SK-N-SH (cell line): ENCODE measurements around the gene NR3C1. TPM values are rescaled to one million over a fixed set of nuclear protein-coding genes. Genes with fewer than 3 reads are reported as not detected.
A peak's percentile ranks its signal among the peaks of the same experiment; 100 is the strongest.

ENCODE experiments used
- CTCF ChIA-PET: fragments of 300-600, 350-600 bp; formaldehyde crosslinking; extraction: SDS; loops from one replicate; lab custom pipeline; 2021; lab: Yijun Ruan, JAX
- POLR2A ChIA-PET: fragments of 350-600 bp; sonication (Branson Sonifier 250); formaldehyde crosslinking; extraction: SDS; loops from one replicate; lab custom pipeline; 2020; ENCODE audit warnings: antibody characterized with exemption, inconsistent platforms; lab: Yijun Ruan, JAX
- DNase-seq: peaks from one replicate; pipeline ENCODE4 v3.0.0; 2012
- H2AFZ ChIP-seq: fragments of 200-600 bp; sonication (generic); 2 replicates; pipeline ENCODE4 v1.8.1; 2016; ENCODE audit warnings: antibody characterized with exemption, mild to moderate bottlenecking, low read depth
- H3F3A ChIP-seq: fragments of 200-600 bp; sonication (generic); replicated peaks from 2 replicates; pipeline ENCODE3; 2016; ENCODE audit warnings: antibody characterized with exemption, mild to moderate bottlenecking; ENCODE audit not compliant: insufficient read depth
- H3K27ac ChIP-seq, 2 experiments: fragments of 200-500 bp in 1 of 2; fragments of 200-600 bp in 1 of 2; sonication (Bioruptor generic) in 1 of 2; sonication (generic), shearing (Covaris generic) in 1 of 2; 2 replicates each; pipeline versions ENCODE4 v1.5.1 to v1.6.1; 2014 to 2016; ENCODE audit warnings: low read depth in 2 of 2, inconsistent platforms in 1 of 2, low read length in 1 of 2, mild to moderate bottlenecking in 1 of 2, mixed read lengths in 1 of 2
- H3K27me3 ChIP-seq: fragments of 200-600 bp; sonication (generic), shearing (Covaris generic); 2 replicates; pipeline ENCODE4 v1.6.1; 2016; ENCODE audit warnings: mixed run types; ENCODE audit not compliant: insufficient read depth
- H3K36me3 ChIP-seq, 2 experiments: fragments of 200-500 bp in 1 of 2; fragments of 200-600 bp in 1 of 2; sonication (Bioruptor generic) in 1 of 2; sonication (generic) in 1 of 2; replicated peaks in 1 of 2; 2 replicates each; pipeline versions ENCODE3 to v1.5.1; 2014 to 2016; ENCODE audit warnings: low read length in 1 of 2, mild to moderate bottlenecking in 1 of 2; ENCODE audit not compliant: insufficient read depth in 2 of 2, control insufficient read depth in 1 of 2
- H3K4me1 ChIP-seq, 2 experiments: fragments of 200-500 bp in 1 of 2; fragments of 200-600 bp in 1 of 2; sonication (Bioruptor generic) in 1 of 2; sonication (generic), shearing (Covaris generic) in 1 of 2; 2 replicates each; pipeline versions ENCODE4 v1.5.1 to v1.6.1; 2014 to 2016; ENCODE audit warnings: low read depth in 1 of 2, low read length in 1 of 2, mixed run types in 1 of 2; ENCODE audit not compliant: insufficient read depth in 2 of 2, control insufficient read depth in 1 of 2
- H3K4me2 ChIP-seq: fragments of 200-600 bp; sonication (generic), shearing (Covaris generic); 2 replicates; pipeline ENCODE4 v1.6.1; 2017; ENCODE audit warnings: mixed run types
- H3K4me3 ChIP-seq, 2 experiments: fragments of 200-500 bp in 1 of 2; fragments of 200-600 bp in 1 of 2; sonication (Bioruptor generic) in 1 of 2; sonication (generic), shearing (Covaris generic) in 1 of 2; 2 replicates each; pipeline versions ENCODE4 v1.5.1 to v1.8.1; 2014 to 2016; ENCODE audit warnings: low read depth in 2 of 2, inconsistent platforms in 1 of 2, low read length in 1 of 2, mild to moderate bottlenecking in 1 of 2, mixed read lengths in 1 of 2, moderate library complexity in 1 of 2
- H3K79me2 ChIP-seq: fragments of 200-600 bp; sonication (generic); 2 replicates; pipeline ENCODE4 v1.8.1; 2017; ENCODE audit warnings: mild to moderate bottlenecking; ENCODE audit not compliant: insufficient read depth
- H3K9ac ChIP-seq: fragments of 200-600 bp; sonication (generic); 2 replicates; pipeline ENCODE4 v1.6.1; 2017; ENCODE audit warnings: mixed run types
- H3K9me2 ChIP-seq: fragments of 200-600 bp; sonication (generic); 2 replicates; pipeline ENCODE4 v1.6.1; 2017; ENCODE audit warnings: mixed run types
- H3K9me3 ChIP-seq: fragments of 200-600 bp; sonication (generic); 2 replicates; pipeline ENCODE4 v1.6.1; 2017; ENCODE audit warnings: mixed run types, mild to moderate bottlenecking, moderate library complexity
- H4K20me1 ChIP-seq: fragments of 200-600 bp; sonication (generic); 2 replicates; pipeline ENCODE4 v1.6.1; 2017; ENCODE audit warnings: mild to moderate bottlenecking, mixed run types; ENCODE audit not compliant: insufficient read depth
- ELF1 ChIP-seq: IDR thresholded peaks from 2 replicates; pipeline ENCODE4 v1.4.0; 2012
- EP300 ChIP-seq, 2 experiments: IDR thresholded peaks; 2 replicates each; pipeline versions ENCODE4 v1.4.0 to v1.6.1; 2012; ENCODE audit warnings: borderline replicate concordance in 1 of 2, low read depth in 1 of 2, low read length in 1 of 2
- EZH2phosphoT487 ChIP-seq: fragments of 200-600 bp; sonication (generic); IDR thresholded peaks from 2 replicates; pipeline ENCODE4 v1.6.1; 2017; ENCODE audit warnings: low read depth, mixed run types, mild to moderate bottlenecking, antibody characterized with exemption, moderate library complexity, borderline replicate concordance
- FOXJ3 ChIP-seq: sonication (generic); formaldehyde crosslinking; IDR thresholded peaks from 2 replicates; pipeline ENCODE4 v1.5.1; 2020; ENCODE audit warnings: mild to moderate bottlenecking, missing genetic modification reagents
- FOXM1 ChIP-seq: IDR thresholded peaks from 2 replicates; pipeline ENCODE4 v1.4.0; 2012; ENCODE audit warnings: low read depth, mild to moderate bottlenecking
- MEF2A ChIP-seq: IDR thresholded peaks from 2 replicates; pipeline ENCODE4 v1.4.0; 2012; ENCODE audit warnings: low read depth, borderline replicate concordance
- MXI1 ChIP-seq: IDR thresholded peaks from 2 replicates; pipeline ENCODE4 v1.6.1; 2012; ENCODE audit warnings: mild to moderate bottlenecking, low read depth, low read length, improper control_type of control experiment
- NFIC ChIP-seq: IDR thresholded peaks from 2 replicates; pipeline ENCODE4 v1.4.0; 2012; ENCODE audit warnings: borderline replicate concordance
- NRF1 ChIP-seq: IDR thresholded peaks from 2 replicates; pipeline ENCODE4 v1.6.1; 2012; ENCODE audit warnings: low read depth, mild to moderate bottlenecking, low read length
- RAD21 ChIP-seq: IDR thresholded peaks from 2 replicates; pipeline ENCODE4 v1.6.1; 2012; ENCODE audit warnings: mild to moderate bottlenecking, low read length
- RCOR1 ChIP-seq: fragments of 150-350 bp; IDR thresholded peaks from 2 replicates; pipeline ENCODE4 v1.6.1; 2017; ENCODE audit warnings: antibody characterized with exemption, low read length
- RXRA ChIP-seq: IDR thresholded peaks from 2 replicates; pipeline ENCODE4 v1.4.0; 2012; ENCODE audit warnings: low read depth, mild to moderate bottlenecking, borderline replicate concordance
- SIN3A ChIP-seq: IDR thresholded peaks from 2 replicates; pipeline ENCODE4 v1.6.1; 2012; ENCODE audit warnings: low read depth, mild to moderate bottlenecking, low read length, moderate library complexity, borderline replicate concordance
- SMC3 ChIP-seq: IDR thresholded peaks from 2 replicates; pipeline ENCODE4 v1.6.1; 2012; ENCODE audit warnings: low read depth, low read length, improper control_type of control experiment
- TAF1 ChIP-seq: IDR thresholded peaks from 2 replicates; pipeline ENCODE4 v1.6.1; 2012; ENCODE audit warnings: low read depth, mild to moderate bottlenecking, low read length, moderate library complexity, borderline replicate concordance
- TEAD4 ChIP-seq: IDR thresholded peaks from 2 replicates; pipeline ENCODE4 v1.4.0; 2012; ENCODE audit warnings: mild to moderate bottlenecking, borderline replicate concordance; ENCODE audit not compliant: insufficient read depth
- USF1 ChIP-seq: IDR thresholded peaks from 2 replicates; pipeline ENCODE4 v1.4.0; 2012; ENCODE audit warnings: low read depth, borderline replicate concordance
- USF2 ChIP-seq: fragments of 150-350 bp; IDR thresholded peaks from 2 replicates; pipeline ENCODE4 v1.6.1; 2017; ENCODE audit warnings: antibody characterized with exemption, low read length, low read depth, borderline replicate concordance
- WGBS: methylation state at CpG from one replicate; pipeline ENCODE4 v1.1.6; 2017; ENCODE audit warnings: low lambda C conversion rate; 5-methylcytosine and 5-hydroxymethylcytosine counted together
- polyA plus RNA-seq, 3 experiments: library from polyadenylated mRNA; depleted of rRNA; stranded (reverse); fragments of >200 nt; gene quantifications; 2 replicates each; pipeline ENCODE4 v1.2.3, GENCODE V29; 2012
- TF ChIP-seq, protein P1 (sequence below): fragments of 200-600 bp; sonication (generic); IDR thresholded peaks from 2 replicates; pipeline ENCODE4 v1.6.1; 2017; ENCODE audit warnings: antibody characterized with exemption, mild to moderate bottlenecking, moderate library complexity
- TF ChIP-seq, protein P2 (sequence below): fragments of 150-350 bp; IDR thresholded peaks from 2 replicates; pipeline ENCODE4 v1.6.1; 2016; ENCODE audit warnings: mild to moderate bottlenecking, low read depth, low read length
- TF ChIP-seq, protein P3 (sequence below): IDR thresholded peaks from 2 replicates; pipeline ENCODE4; 2012
- TF ChIP-seq, protein P4 (sequence below): IDR thresholded peaks from 2 replicates; pipeline ENCODE4 v1.4.0; 2012; ENCODE audit warnings: low read depth
- TF ChIP-seq, protein P5 (sequence below): IDR thresholded peaks from 2 replicates; pipeline ENCODE4 v1.6.1; 2012; ENCODE audit warnings: mild to moderate bottlenecking, low read depth, low read length, moderate library complexity

NR3C1 gene
- polyA plus RNA-seq, 1 of the 3 experiments (the other 2 are of a cell fraction): 7.1 TPM

DNA sequence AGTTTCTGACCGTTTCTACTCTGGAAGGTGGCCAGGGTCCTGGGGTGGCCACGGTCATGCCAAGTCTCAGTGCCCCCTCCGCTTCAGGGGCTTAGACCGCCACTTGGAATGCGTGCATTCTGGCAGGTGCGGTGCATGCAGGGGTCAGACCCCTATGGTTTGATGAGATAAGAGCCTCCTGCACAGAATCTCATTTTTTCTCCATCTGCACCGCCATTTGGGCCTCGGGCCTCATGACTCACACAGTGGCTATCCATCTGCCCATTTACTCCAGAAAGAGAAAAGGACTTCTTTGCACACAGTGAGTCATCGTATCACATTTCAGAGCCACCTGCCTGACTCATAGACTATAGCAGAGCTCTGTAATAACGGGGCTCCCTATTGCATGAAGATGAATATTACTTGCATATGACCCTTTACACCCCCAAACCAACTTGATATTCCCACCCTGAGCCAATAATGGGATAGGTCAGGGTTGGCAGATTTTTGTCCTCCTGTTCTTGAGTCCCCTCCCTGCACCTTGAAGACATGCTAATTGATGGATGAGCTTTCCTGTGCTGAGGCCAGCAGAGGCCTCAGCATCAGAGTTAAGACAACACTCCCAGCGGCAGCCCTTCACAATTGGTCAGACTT lies 157.4 kb downstream of the NR3C1 start:
- Histone ChIP-seq H3K4me1 (peaks cover 2 to 54% of the 10 kb centered on the region in 2 experiments; a peak in 3 of 4 replicates), H3K9me2 (no peaks in the 10 kb centered on the region), H3K4me3 (no peak overlapping the region), H3K9me3 (no peaks in the 10 kb centered on the region), H2AFZ (peak overlapping the region; percentile 64; the same call in 1 of the 2 replicates), H3K27me3 (no peaks in the 10 kb centered on the region), H3K79me2 (no peaks in the 10 kb centered on the region), H3K36me3 (no peaks in the 10 kb centered on the region), H3K4me2 (peak overlapping the region; percentile 71), H3F3A (peaks cover 37% of the 10 kb centered on the region), H3K9ac (0 out of 2 replicates have a peak overlapping the region, but pooled peaks have one; percentile 13), H3K27ac (peak overlapping the region; percentile 67 to 95; a peak in 3 of 4 replicates), H4K20me1 (no peaks in the 10 kb centered on the region)
- WGBS: 16% methylated on average over 8 of the region's 11 CpGs
- ChIA-PET POLR2A (no interaction called here), CTCF (no interaction called here)
- no peak for DNase-seq
- TF ChIP-seq MEF2A (0 out of 2 replicates have a peak, but pooled peaks have one; percentile 47), RAD21 (no peak), RCOR1 (no peak), USF1 (0 out of 2 replicates have a peak, but pooled peaks have one; percentile 35), NRF1 (no peak), RXRA (peak; percentile 93), ELF1 (peak; percentile 27; the same call in 1 of the 2 replicates), TEAD4 (peak; percentile 92), TAF1 (no peak), USF2 (no peak), NFIC (peak; percentile 91), MXI1 (no peak), EP300 (IDR thresholded peaks at IDR 0.05; ENCODE audit: borderline replicate concordance in 1 of 2, low read depth in 1 of 2, low read length in 1 of 2) (peak in 1 of 2 experiments; percentile 97; a peak in 3 of 4 replicates), FOXJ3 (CRISPR knock-in tag) (no peak), FOXM1 (peak; percentile 71), SMC3 (no peak), SIN3A (no peak; the same call in 1 of the 2 replicates), EZH2phosphoT487 (no peak)
- TF ChIP-seq, protein P1, sequence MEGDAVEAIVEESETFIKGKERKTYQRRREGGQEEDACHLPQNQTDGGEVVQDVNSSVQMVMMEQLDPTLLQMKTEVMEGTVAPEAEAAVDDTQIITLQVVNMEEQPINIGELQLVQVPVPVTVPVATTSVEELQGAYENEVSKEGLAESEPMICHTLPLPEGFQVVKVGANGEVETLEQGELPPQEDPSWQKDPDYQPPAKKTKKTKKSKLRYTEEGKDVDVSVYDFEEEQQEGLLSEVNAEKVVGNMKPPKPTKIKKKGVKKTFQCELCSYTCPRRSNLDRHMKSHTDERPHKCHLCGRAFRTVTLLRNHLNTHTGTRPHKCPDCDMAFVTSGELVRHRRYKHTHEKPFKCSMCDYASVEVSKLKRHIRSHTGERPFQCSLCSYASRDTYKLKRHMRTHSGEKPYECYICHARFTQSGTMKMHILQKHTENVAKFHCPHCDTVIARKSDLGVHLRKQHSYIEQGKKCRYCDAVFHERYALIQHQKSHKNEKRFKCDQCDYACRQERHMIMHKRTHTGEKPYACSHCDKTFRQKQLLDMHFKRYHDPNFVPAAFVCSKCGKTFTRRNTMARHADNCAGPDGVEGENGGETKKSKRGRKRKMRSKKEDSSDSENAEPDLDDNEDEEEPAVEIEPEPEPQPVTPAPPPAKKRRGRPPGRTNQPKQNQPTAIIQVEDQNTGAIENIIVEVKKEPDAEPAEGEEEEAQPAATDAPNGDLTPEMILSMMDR: no peak
- TF ChIP-seq, protein P2, sequence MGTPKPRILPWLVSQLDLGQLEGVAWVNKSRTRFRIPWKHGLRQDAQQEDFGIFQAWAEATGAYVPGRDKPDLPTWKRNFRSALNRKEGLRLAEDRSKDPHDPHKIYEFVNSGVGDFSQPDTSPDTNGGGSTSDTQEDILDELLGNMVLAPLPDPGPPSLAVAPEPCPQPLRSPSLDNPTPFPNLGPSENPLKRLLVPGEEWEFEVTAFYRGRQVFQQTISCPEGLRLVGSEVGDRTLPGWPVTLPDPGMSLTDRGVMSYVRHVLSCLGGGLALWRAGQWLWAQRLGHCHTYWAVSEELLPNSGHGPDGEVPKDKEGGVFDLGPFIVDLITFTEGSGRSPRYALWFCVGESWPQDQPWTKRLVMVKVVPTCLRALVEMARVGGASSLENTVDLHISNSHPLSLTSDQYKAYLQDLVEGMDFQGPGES: no peak
- TF ChIP-seq, protein P3, sequence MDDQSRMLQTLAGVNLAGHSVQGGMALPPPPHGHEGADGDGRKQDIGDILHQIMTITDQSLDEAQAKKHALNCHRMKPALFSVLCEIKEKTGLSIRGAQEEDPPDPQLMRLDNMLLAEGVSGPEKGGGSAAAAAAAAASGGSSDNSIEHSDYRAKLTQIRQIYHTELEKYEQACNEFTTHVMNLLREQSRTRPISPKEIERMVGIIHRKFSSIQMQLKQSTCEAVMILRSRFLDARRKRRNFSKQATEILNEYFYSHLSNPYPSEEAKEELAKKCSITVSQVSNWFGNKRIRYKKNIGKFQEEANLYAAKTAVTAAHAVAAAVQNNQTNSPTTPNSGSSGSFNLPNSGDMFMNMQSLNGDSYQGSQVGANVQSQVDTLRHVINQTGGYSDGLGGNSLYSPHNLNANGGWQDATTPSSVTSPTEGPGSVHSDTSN: peak; percentile 80
- TF ChIP-seq, protein P4, sequence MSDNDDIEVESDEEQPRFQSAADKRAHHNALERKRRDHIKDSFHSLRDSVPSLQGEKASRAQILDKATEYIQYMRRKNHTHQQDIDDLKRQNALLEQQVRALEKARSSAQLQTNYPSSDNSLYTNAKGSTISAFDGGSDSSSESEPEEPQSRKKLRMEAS: peak; percentile 80
- TF ChIP-seq, protein P5, sequence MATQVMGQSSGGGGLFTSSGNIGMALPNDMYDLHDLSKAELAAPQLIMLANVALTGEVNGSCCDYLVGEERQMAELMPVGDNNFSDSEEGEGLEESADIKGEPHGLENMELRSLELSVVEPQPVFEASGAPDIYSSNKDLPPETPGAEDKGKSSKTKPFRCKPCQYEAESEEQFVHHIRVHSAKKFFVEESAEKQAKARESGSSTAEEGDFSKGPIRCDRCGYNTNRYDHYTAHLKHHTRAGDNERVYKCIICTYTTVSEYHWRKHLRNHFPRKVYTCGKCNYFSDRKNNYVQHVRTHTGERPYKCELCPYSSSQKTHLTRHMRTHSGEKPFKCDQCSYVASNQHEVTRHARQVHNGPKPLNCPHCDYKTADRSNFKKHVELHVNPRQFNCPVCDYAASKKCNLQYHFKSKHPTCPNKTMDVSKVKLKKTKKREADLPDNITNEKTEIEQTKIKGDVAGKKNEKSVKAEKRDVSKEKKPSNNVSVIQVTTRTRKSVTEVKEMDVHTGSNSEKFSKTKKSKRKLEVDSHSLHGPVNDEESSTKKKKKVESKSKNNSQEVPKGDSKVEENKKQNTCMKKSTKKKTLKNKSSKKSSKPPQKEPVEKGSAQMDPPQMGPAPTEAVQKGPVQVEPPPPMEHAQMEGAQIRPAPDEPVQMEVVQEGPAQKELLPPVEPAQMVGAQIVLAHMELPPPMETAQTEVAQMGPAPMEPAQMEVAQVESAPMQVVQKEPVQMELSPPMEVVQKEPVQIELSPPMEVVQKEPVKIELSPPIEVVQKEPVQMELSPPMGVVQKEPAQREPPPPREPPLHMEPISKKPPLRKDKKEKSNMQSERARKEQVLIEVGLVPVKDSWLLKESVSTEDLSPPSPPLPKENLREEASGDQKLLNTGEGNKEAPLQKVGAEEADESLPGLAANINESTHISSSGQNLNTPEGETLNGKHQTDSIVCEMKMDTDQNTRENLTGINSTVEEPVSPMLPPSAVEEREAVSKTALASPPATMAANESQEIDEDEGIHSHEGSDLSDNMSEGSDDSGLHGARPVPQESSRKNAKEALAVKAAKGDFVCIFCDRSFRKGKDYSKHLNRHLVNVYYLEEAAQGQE: peak; percentile 52
